Measurements from ENCODE around the gene PPP1R7. TPM values are rescaled to one million over a fixed set of nuclear protein-coding genes. Genes with fewer than 3 reads are reported as not detected.

The PPP1R7 gene
- total RNA-seq, 4 donors from 2014 or later, result 69.1 to 87.2 (median 73.7) TPM

DNA sequence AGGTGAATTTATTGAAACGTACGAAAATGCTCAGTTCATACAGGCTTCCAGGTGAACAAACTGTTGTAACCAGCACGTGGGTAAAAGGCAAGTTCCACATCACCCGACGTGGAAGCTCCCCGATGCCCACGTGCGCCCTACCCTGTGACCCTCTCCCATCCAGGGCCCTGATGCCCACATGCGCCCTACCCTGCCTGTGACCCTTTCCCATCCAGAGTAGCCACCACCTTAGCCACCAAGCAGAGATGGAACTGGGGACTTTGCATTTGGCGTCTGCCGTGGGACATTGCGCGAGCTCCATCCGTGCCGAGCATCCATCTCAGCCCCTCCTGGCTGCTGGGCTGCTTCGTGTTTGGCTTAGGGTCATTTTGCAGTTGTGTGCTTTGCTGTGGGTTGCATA lies 75.7 kb downstream of the PPP1R7 start:
- H3K9me3 ChIP-seq, result no peaks in the 10 kb centered on the region
- 94% methylated on average over 15 of the region's 16 CpGs for WGBS
- H3K27ac ChIP-seq (replicated peaks in 1 of 4), result no peak overlapping the region
- DNase-seq (ENCODE audit: extremely low spot score), result no peak
- intact Hi-C loops (cut with DNase I), result no loop called here
- TF ChIP-seq POLR2AphosphoS5 (IDR thresholded peaks at IDR 0.05) (no peak), EP300 (IDR thresholded peaks at IDR 0.05) (no peak), POLR2A (IDR thresholded peaks at IDR 0.05; ENCODE audit: low read depth) (no peak)
- TF ChIP-seq, protein P1, sequence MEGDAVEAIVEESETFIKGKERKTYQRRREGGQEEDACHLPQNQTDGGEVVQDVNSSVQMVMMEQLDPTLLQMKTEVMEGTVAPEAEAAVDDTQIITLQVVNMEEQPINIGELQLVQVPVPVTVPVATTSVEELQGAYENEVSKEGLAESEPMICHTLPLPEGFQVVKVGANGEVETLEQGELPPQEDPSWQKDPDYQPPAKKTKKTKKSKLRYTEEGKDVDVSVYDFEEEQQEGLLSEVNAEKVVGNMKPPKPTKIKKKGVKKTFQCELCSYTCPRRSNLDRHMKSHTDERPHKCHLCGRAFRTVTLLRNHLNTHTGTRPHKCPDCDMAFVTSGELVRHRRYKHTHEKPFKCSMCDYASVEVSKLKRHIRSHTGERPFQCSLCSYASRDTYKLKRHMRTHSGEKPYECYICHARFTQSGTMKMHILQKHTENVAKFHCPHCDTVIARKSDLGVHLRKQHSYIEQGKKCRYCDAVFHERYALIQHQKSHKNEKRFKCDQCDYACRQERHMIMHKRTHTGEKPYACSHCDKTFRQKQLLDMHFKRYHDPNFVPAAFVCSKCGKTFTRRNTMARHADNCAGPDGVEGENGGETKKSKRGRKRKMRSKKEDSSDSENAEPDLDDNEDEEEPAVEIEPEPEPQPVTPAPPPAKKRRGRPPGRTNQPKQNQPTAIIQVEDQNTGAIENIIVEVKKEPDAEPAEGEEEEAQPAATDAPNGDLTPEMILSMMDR (IDR thresholded peaks at IDR 0.05), result no peak
- no peaks in the 10 kb centered on the region for H3K27me3 ChIP-seq
- peaks cover 44 to 59% (median 56%) of the 10 kb centered on the region in 4 donors for H3K36me3 ChIP-seq
- H3K4me3 ChIP-seq, result no peak overlapping the region
- peaks cover 14 to 18% (median 15%) of the 10 kb centered on the region in 4 donors for H3K4me1 ChIP-seq

DNA sequence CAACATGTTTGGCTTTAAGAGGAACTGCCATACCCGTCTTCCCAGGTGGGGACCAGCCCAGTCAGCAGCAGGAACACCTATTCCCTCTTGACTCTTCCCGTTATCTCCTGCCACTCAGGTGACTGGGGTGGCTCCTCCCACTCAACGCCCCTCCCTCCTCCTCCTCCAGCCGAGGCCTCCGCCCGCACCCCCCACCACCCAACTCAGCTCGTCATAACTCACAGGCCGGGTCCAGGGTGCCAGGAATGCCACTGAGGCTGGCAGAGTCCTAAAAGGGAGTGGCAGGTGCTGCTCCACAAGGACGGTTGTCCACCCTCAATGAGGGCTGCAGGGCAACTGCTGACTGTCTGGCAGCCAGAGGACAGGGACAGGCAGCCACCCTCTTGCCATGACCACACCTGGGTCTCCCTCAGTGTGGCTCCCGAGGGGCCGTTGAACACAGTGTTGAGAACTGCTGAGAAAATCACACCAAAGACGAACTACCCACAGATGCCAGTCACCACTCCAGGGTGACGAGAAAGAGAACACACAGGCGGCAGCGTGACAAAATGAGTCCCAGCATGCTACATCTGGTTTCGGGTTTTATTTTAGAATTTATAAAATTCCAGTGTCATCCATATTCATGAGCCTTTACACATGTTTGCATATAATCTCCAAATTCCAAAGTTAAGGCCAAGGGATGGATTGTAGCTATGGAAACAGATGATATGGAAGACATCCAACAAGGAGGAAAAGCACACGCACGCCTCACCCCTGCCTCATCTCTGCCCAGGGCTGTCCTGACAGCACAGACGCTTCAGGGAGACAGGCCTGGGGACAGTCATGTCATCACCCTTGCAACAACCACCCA lies 76.7 kb downstream of the PPP1R7 start:
- no peak overlapping the region for H3K27ac ChIP-seq (replicated peaks in 1 of 4)
- WGBS, result 81% methylated on average over 17 of the region's 19 CpGs
- intact Hi-C loops (cut with DNase I), result no loop called here
- no peaks in the 10 kb centered on the region for H3K27me3 ChIP-seq
- TF ChIP-seq POLR2AphosphoS5 (IDR thresholded peaks at IDR 0.05), result no peak
- DNase-seq (ENCODE audit: extremely low spot score), result no peak
- no peaks in the 10 kb centered on the region for H3K9me3 ChIP-seq
- peaks cover 15 to 20% (median 15%) of the 10 kb centered on the region in 4 donors for H3K4me1 ChIP-seq
- no peak overlapping the region for H3K4me3 ChIP-seq
- H3K36me3 ChIP-seq, result peaks cover 52 to 69% (median 65%) of the 10 kb centered on the region in 4 donors

DNA sequence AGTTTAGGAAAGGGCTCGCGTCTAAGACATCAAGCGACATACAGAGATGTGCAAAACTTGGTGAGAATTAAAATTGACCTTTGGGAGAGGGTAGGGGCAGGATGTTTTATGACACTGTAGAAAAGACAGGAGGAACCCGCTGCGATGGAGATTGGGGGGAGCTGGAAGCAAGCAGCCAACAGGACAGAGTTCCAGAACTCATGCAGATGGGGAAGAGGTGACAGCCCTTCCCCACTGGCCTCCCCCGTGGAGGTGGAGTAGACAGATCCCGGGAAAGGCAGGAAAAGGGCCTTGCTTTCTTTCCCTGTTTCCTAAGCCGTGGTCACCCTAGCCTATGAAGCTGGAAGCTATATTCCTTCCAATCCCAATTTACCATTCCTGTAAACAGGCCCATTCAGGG lies 77.3 kb downstream of the PPP1R7 start:
- Histone ChIP-seq H3K27me3 (no peaks in the 10 kb centered on the region), H3K4me1 (peaks cover 15 to 27% (median 17%) of the 10 kb centered on the region in 4 donors), H3K4me3 (no peak overlapping the region), H3K9me3 (no peaks in the 10 kb centered on the region), H3K36me3 (peaks cover 59 to 76% (median 72%) of the 10 kb centered on the region in 4 donors), H3K27ac (replicated peaks in 1 of 4) (no peak overlapping the region)
- intact Hi-C loops (cut with DNase I), result no loop called here
- no peak for DNase-seq (ENCODE audit: extremely low spot score)
- no peak for TF ChIP-seq POLR2AphosphoS5 (IDR thresholded peaks at IDR 0.05)
- no peak for TF ChIP-seq EP300 (IDR thresholded peaks at IDR 0.05)
- TF ChIP-seq, protein P1 (IDR thresholded peaks at IDR 0.05), result no peak
- TF ChIP-seq POLR2A (IDR thresholded peaks at IDR 0.05; ENCODE audit: low read depth), result no peak
- 81% methylated on average over 8 of the region's 8 CpGs for WGBS

DNA sequence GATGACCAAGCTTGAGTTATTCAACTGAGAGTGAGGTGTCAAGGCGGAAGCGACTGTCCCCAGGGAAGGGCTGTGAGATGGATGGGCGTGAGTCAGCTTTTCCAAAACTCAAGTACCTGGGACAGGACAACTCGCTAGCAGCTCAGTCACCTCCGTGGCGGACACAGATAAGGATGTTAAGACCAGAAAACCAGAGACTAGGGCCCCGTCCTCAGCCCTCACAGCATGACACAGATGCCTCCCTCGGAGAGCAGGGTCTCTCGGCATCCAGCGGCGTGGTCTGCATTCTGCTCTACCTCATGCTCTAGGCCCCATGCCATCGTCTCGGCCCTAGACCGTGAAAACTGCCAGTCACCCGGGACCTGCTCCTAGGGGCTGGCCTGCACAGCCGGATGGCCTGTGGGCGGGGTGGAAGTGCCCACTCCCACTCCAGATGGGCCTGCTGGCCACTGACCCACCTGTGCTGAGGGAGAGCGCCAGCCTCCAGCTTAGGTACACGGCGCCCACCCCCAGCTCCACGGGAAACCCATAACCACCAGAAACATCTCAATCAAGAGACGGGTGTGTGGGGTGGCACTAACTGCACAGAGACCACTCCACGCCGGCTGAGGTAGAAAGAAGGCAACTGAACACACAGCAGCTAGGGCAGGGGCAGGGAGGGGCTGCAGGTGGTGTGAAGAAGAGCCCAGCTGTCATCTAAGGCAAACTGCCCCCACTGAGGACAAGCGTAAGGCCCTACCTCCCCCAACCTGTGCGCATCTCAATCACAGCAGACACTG lies 78.0 kb downstream of the PPP1R7 start:
- Histone ChIP-seq H3K27ac (replicated peaks in 1 of 4) (no peak overlapping the region), H3K9me3 (no peaks in the 10 kb centered on the region), H3K4me3 (no peak overlapping the region), H3K27me3 (no peaks in the 10 kb centered on the region), H3K36me3 (peaks cover 65 to 82% (median 79%) of the 10 kb centered on the region in 4 donors), H3K4me1 (peaks cover 15 to 27% (median 17%) of the 10 kb centered on the region in 4 donors)
- intact Hi-C loops (cut with DNase I), result no loop called here
- TF ChIP-seq, protein P1 (IDR thresholded peaks at IDR 0.05), result no peak
- TF ChIP-seq POLR2A (IDR thresholded peaks at IDR 0.05; ENCODE audit: low read depth) (no peak), EP300 (IDR thresholded peaks at IDR 0.05) (no peak), POLR2AphosphoS5 (IDR thresholded peaks at IDR 0.05) (no peak)
- DNase-seq (ENCODE audit: extremely low spot score), result no peak
- 91% methylated on average over 14 of the region's 26 CpGs for WGBS

Measured in esophagus muscularis mucosa (tissue), 4 donors.